GM21717 (cell line): Measurements from ENCODE around the gene SH3GL3.

Experiments used
- ATAC-seq: cut with Tn5 transposase; IDR thresholded peaks from one replicate; pipeline ENCODE4 v1.9.1; 2021; ENCODE audit warnings: mild to moderate bottlenecking, moderate library complexity; ENCODE audit not compliant: unreplicated experiment

SH3GL3 gene

DNA sequence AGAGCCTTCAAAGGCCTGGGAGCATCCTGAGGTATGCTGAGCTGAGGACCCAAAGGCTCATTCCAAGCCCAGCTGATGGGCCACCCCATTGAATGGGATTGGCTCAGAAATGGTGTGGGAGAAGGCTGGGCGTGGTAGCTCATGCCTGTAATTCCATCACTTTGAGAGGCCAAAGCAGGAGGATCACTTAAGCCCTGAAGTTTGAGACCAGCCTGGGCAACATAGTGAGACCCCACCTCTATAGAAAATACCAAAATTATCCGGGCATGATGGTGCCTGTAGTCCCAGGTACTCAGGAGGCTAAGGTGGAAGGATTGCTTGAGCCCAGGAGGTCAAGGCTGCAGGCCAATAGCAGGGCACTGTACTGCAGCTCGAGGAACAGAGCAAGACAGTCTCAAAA, 163.0 kb downstream of the SH3GL3 start:
- ATAC-seq: no peak

DNA sequence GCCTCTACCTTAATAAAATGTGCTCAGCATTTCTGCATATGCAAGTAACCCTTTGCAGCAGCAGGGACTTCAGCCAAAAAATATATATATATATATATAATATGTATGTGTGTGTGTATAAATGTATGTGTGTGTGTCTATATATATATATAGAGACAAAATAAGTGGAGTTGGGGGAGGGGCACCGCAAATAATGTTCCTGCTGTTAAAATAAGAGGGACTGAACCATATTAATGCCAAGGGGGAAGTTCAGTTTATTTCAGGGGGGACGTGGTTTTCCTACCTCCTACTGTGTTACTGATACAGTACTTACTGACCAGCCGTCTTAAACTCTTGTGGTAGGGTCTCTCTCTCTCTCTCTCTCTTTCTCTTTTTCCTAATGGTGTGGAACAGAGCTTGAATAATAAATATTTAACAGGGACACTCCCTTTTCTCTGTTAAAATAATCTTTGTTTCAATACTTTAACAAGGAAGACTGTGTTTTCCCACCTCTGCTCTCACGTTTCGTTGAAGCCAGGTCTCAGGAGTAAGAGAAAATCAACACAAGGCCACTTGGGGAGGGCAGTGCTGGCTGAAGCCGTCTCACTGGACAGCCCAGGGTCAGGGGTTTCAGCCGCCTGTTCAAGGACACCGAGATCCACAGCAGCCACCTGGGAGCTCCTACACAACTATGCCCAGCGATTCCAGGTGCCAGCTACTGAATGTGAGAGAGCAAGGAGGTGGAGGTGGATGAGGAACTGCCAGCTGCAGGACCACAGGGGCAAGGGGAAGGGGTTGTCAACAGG, 164.0 kb downstream of the SH3GL3 start:
- ATAC-seq: no peak

DNA sequence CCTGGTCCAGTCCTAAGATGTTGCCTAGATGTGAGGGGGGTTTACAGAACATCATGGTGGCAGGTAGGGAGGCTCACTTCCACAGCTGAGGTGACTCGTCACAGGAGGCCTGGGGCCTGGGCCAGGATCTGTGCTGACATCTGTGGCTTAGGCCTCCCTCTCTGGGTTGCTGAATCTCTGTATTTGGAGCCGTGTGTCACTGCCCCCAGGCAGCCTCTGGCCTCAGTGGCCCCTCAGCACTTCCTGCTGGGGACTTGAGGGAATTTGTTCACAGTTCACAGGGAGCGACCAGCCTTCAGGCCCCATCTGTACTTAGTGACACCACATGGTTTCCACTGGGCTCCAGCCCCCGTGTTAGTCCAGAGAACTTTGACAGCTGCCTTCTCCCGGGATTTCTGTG, 165.1 kb downstream of the SH3GL3 start:
- ATAC-seq: no peak

GRCh38 chr15:83612898-83613635, 165.9 kb downstream of the SH3GL3 start:
- no peak for ATAC-seq

DNA sequence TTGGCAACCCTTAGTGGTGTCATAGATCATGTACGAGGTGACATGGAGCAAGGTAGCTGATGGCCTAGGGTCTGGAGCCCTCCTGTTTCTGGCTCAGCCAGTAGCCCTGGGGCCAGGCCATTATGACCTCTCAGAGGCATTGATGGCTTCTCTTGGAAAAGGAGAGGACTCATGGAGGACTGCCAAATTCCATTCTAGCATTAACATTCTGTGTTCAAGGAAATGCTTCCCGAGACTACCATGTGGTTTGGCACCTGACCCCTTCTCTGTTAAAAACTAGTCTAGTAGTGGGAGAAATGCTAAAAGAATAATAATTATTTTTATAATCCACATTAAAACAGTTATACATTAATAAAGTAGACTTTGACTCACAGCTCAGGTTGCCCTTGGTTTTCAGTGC, 166.6 kb downstream of the SH3GL3 start:
- no peak for ATAC-seq

DNA sequence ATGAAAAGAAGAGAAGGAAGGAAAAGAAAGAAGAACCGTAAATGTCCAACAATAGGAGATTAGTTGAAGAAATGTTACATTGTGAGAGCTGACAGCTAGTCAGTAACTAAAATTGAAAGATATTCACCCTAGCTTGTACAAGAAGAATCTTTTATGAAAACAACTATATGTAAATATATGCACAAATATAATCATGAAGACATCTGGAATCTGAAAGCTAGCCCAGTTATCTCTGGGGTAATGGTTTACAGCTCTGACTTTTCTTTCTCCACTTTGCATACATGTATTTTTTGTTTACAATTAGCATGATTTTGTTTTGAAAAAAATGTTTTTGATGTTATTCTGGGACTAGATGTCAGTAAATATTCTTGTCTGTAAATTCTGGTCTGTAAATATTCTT, 169.7 kb downstream of the SH3GL3 start:
- ATAC-seq: no peak

DNA sequence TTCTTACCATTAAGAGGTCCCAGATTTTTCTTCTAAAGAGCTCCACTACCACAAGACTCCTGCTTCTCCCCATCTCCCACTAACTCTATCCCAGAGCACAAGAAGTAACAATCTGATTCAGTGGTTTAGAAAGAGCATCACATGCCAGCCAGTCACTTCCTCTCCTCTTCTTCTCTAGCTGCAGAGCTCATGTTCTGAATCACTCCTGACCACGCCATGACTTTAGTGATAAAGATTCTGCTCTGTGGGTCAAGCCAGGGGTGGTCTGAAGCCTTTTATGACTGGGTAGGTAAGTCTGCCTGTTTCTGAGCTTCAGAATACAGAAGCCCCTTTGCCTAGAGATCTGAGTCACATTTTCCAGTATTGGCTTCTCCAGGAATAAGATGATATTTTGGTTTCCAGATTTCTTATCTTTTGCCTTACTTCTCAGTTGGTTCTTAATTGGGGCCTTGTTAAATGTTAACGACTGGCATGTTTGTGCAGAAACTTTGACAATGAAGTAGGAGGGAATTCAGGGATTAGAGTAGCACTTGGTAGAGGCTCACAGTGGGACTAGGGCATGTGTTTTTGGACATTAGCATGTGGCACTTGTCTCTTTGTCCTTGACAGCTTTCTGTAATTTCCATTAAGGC, 179.1 kb downstream of the SH3GL3 start:
- no peak for ATAC-seq

GRCh38 chr15:83631534-83631933, 184.4 kb downstream of the SH3GL3 start:
- ATAC-seq: no peak

DNA sequence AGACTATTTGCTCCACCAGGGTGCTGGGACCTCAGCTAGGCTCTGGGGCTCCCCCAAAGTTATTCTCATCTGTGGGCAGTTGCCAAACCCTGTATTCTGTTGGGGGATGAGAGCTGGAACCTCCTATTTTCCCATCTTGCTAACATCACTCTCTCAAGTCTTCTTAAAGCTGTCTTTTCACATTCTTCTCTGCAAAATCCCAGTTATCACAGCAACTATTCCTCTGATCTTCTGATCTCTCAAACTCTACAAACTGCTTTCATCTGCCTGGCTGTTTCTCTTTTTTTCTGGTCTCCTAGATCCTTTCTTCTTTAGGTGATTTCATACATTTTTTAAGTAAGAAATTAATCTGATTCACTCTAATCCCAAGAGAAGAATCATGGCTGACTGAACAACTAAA, 196.1 kb downstream of the SH3GL3 start:
- ATAC-seq: no peak

DNA sequence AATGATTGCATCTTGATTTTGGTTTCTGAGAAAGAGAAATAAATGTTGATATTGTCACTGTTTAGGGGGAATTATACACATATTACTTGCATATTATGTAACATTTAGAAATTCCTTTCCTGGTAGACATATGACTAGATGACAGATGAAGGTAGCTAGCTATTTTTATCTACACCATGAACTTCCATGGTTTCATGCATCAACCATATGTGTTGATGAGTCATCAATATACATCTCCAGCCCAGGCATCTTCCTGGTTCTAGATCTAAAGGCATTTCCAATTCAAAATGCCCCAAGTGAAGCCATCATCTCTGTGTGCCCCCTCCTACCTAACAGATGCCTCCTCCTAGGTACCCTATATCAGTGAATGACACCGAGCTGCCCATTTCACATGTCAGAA, 197.3 kb downstream of the SH3GL3 start:
- ATAC-seq: no peak

DNA sequence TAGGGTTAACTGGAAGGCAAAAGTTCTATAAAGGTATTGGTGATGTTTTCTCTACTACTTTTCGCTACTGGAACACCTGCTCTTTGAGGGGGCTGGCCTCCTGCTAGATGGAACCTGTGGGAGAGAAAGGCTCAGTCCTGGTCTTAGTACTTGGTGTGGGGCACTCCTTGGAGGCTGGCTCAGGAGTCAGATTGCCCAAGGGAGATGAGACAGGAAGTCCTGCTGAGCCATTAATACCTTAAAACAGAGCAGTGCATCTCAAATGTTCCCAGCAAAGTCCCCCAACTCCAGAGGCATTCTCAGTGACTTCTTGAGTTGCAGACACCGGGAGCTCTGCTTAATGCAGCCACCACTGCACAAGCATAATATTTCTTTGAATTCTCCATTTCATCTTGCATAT, 203.7 kb downstream of the SH3GL3 start:
- no peak for ATAC-seq

DNA sequence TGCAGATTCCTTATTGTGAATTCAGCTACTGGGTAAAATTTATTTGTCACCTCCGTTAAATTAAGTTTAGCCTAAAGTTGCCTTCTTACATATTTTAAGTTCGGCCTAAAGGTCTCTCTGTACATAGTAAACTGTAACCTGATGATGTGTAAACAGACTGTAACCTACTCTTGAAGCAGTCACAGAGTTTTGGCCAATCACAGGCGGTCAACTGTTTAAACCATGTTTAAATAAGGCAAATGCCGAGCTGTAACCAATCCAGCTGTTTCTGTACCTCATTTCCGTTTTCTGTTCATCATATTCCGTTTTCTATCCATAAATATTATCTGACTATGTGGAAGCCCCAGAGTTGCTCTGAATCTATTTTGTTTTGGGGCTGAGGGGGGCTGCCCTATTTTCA, 204.4 kb downstream of the SH3GL3 start:
- no peak for ATAC-seq

- no peak for ATAC-seq
Observed at GRCh38 chr15:83652626-83653204, 205.6 kb downstream of the SH3GL3 start.

DNA sequence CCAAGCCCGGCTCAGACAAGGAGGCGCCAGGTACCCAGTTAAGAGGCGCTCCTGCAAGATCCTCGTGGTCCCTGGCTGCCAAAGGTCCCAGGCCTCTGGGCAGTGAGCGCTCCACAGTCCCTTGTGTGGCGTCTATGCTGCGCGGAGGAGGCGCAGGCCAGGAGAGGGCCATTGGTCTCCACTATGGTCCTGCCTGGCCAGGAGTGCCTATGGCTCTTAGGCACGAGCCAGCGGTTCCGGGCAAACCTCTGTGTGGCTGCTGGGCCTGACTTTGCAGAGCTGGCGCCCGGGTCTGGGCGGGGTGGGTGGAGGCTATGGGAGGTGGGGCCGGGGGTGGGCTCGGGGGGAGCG, 206.1 kb downstream of the SH3GL3 start:
- no peak for ATAC-seq

DNA sequence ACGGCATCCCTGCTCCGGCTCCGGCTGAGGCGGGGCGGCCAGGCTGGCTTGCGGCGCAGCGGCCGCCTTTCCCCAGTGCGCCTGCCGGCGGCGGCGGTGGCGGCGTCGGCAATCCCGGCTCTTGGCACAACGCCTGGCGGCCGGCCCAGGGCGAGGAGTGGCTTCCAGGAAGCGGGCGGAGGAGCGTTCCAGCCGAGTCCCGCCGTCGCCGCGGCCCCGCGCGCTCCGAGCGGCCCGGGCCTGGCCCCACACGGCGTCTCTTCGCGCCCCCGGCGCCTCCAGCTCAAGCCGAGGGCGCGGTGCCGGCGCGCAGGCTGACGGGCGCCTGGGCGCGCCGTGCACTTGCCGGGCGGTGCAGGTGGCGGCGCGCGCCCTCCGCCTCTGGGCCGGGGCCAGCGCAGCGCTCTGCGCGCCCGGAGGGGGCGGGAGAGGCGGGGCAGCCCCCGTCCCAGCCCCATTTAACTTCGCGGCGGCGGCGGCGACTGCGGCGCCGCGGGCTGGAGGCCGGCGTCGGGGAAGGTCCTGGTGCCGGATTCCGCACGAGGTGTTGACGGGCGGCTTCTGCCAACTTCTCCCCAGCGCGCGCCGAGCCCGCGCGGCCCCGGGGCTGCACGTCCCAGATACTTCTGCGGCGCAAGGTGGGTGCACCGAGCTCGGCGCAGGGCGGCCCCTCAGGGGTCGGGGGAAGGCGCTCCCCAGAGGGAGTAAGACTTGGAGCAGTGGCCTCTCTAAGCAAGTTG, 206.7 kb downstream of the SH3GL3 start, which contains the start of gene ADAMTSL3:
Gene ADAMTSL3 (plus strand): TSS at position 485 of the 740 bp plus-strand sequence. CDS start 1,639 bp downstream, outside the sequence.
- ATAC-seq: no peak

DNA sequence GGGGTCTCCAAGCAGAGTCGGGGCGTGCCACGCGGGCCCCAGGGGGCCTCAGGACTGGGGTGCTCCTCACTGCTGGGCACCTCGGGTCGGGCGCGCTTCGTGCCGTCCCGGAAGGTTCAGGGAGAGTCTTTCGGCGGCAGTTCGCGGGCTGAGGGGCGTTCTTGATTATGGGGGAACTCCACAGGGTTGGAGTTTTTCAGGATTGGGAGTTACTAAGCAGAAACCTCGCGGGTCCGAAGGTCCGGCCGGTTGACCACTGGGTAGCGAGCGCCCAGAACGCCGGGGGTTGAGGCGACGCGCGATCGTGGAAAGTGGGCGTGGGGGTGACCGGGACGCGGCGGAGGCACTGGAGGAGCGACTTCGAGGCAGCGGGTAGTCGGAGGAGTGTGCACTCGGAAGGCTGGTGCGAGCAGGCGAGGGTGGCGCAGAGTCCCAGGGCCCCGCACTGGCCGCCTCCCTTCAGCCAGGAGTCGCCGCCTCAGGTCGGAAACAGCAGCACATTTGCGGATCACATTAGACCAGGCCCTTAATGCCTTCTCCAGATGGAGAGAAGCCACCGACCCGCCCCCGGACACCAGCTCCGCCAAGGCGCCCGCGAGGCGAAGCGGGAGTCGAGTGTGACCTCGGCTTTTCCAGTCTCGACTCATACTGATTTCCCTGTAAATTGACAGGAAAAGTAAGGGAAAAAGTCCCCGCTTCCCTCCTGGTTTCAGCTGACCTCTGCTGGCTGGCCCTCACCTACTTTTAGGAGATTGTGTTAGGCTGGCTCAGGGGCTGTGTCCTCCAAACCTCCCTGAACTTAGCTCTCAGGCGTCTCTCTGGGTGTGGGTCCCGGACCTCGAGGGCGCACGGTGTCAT, 207.5 kb downstream of the SH3GL3 start:
- no peak for ATAC-seq

GRCh38 chr15:83655237-83655616, 208.1 kb downstream of the SH3GL3 start:
- no peak for ATAC-seq

DNA sequence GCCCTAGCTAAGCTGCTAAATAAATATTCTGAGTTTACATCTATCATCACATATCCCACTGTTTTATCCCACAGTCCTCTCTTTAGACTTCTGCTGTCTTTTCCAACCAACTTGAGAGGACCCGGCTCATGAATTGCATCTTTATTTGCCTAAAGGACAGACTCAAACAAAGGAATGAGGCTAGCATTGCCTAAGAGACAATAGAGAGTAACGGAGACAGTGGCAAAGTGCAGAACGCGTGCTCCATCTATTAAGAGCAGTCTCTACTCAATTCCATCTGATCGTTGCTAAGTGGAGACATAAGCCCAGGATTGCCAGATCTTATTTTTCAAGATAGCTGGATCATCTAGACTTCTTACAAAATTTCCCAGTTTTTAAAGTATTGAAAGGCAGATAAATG, 209.1 kb downstream of the SH3GL3 start:
- no peak for ATAC-seq

GRCh38 chr15:83656943-83657528, 209.9 kb downstream of the SH3GL3 start:
- no peak for ATAC-seq

DNA sequence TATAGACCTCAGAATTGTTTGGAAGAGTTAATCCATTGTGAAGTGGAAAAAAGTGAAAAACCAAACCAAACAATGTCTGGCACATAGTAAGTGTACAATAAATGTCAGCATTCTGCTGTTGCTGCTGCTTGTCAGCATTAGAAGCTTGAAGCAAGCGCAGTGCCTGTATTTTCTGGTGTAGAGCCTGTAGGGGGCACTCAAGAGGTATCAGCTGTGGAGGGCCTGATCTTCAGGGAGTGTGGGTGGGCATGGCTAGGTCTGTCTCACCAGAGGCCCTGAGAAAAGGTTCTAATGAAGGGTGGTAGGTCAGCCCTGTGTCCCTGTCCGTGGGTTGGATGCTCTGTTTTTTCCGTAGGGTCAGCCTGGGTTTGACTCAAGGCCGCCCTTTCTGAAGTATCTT, 210.4 kb downstream of the SH3GL3 start:
- no peak for ATAC-seq
